Fibroblast of villous mesenchyme (primary cell): ENCODE measurements around the gene KCNQ5. TPM values are rescaled to one million over a fixed set of nuclear protein-coding genes. Genes with fewer than 3 reads are reported as not detected.

ENCODE experiments used
- DNase-seq: peaks from one replicate; pipeline ENCODE4 v3.0.0-alpha.2; 2010; ENCODE audit warnings: low read depth
- H3K4me3 ChIP-seq: 2 replicates; pipeline ENCODE4 v1.5.1; 2011; ENCODE audit warnings: low read depth, mild to moderate bottlenecking, low read length
- total RNA-seq: library from RNA; depleted of rRNA; stranded (reverse); fragments of >200 nt; gene quantifications from 2 replicates; pipeline ENCODE4 v1.2.3, GENCODE V29; 2012
- TF ChIP-seq, protein P1 (sequence below): IDR thresholded peaks from 2 replicates; pipeline ENCODE4 v1.5.1; 2012; ENCODE audit warnings: low read depth, mild to moderate bottlenecking, low read length; ENCODE audit not compliant: insufficient read depth

Gene KCNQ5
- total RNA-seq, 1 donor: 0.86 TPM

DNA sequence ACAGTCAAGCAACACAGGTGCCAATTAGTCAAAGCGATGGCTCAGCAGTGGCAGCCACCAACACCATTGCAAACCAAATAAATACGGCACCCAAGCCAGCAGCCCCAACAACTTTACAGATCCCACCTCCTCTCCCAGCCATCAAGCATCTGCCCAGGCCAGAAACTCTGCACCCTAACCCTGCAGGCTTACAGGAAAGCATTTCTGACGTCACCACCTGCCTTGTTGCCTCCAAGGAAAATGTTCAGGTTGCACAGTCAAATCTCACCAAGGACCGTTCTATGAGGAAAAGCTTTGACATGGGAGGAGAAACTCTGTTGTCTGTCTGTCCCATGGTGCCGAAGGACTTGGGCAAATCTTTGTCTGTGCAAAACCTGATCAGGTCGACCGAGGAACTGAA lies 572.9 kb downstream of the KCNQ5 start:
- DNase-seq: no peak
- TF ChIP-seq, protein P1, sequence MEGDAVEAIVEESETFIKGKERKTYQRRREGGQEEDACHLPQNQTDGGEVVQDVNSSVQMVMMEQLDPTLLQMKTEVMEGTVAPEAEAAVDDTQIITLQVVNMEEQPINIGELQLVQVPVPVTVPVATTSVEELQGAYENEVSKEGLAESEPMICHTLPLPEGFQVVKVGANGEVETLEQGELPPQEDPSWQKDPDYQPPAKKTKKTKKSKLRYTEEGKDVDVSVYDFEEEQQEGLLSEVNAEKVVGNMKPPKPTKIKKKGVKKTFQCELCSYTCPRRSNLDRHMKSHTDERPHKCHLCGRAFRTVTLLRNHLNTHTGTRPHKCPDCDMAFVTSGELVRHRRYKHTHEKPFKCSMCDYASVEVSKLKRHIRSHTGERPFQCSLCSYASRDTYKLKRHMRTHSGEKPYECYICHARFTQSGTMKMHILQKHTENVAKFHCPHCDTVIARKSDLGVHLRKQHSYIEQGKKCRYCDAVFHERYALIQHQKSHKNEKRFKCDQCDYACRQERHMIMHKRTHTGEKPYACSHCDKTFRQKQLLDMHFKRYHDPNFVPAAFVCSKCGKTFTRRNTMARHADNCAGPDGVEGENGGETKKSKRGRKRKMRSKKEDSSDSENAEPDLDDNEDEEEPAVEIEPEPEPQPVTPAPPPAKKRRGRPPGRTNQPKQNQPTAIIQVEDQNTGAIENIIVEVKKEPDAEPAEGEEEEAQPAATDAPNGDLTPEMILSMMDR: no peak

DNA sequence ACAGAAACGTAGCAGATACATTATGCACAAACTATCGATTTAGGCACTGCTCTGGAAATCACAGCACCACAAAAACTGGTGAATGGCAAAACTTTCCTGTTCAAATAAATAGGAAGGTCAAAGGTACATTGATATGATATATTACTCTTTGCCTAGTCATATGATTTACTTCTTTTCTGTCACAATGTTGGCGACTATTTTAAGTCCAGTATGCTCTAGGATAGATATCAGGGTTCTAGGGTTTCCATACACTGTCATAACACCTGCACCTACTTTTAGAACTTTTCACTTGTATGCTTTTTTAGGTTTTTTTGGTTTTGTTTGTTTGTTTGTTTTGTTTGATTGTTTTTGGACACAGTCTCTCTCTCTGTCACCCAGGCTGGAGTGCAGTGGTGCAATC lies 578.4 kb downstream of the KCNQ5 start:
- no peak for DNase-seq
- no peak overlapping the region for H3K4me3 ChIP-seq
- TF ChIP-seq, protein P1: no peak

More for the DNA sequence above, 572.9 kb downstream of the KCNQ5 start:
- no peak overlapping the region for H3K4me3 ChIP-seq

DNA sequence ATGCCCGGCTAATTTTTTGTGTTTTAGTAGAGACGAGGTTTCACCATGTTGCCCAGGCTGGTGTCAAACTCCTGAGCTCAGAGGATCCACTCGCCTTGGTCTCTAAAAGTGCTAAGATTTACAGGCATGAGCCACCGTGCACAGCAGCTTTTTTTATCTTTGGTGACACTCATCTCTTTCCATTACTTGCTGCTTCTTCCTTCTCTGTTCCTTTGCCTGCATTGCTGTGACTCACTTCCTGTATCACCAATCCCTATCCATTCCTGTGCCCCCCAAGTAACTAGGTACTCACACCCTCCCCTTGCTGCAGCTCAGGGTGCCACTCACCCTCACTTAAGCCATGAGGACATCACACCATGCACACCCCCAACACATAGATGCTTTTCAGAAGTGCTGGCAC lies 578.9 kb downstream of the KCNQ5 start:
- H3K4me3 ChIP-seq: no peak overlapping the region
- no peak for DNase-seq
- TF ChIP-seq, protein P1: no peak

DNA sequence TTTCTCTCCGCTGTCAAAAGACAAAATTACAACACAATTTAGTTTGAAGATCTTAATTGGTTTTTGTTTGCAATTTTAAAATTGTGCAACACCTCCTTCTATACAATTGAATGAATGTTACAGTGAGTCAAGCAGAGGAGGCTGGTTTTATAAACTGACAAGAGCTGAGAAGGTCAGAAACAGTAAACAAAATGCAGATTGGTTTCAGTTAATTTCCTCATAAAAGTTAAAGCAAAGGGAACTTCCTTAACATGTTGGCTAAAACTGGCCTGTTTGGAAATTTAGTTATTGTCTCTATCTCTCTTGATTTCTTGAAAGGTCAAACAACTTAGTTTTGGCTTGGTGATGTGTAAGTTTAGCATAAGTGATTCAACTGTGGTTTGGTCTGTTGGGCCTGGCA lies 581.2 kb downstream of the KCNQ5 start:
- peak; percentile 39 for DNase-seq
- no peak overlapping the region for H3K4me3 ChIP-seq
- TF ChIP-seq, protein P1: no peak

DNA sequence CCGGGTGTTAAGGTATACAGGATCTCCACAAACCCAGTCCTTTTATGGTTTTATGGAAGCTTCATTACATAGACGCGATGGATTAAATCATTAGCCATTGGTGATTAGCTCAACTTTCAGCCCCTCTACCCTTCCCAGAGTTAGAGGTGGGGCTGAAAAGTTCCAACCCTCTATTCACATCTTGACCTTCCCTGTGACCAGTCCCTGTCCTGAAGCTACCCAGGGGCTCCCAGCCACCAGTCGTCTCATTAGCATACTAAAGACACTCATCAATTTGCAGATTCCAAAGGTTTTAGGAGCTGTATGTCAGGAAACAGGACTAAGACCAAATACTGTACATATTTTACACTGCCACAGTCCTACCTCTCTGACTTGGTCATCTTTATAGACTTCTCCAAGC lies 582.4 kb downstream of the KCNQ5 start:
- H3K4me3 ChIP-seq: no peak overlapping the region
- DNase-seq: no peak
- TF ChIP-seq, protein P1: no peak

DNA sequence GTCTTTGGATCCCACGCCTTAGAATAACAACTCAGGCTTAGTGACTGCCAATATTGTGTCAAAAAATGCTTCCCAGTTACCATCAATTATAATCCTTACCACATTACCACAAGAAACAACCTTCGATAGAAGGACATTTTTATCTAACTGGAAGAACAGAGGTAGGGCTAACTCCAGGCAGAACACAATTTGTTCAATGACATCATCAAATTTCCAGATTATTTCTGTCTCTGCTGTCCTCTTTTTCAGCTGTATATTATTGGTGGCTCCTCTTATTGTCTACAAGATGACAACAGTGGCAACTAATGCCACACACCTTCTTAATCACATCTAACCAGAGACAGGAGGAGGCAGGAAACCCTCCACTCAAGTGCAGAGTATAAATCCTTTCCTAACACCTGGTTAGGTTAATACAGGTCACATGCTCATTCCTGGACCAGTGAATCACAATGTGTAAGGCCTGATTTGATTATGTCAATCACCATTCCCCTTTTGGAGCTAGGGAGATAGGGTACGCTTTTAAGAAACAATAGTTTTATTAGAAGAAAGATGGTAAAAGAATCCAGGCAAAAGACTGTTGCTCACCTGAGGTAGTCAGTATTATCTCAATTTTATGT lies 585.5 kb downstream of the KCNQ5 start:
- H3K4me3 ChIP-seq: no peak overlapping the region
- TF ChIP-seq, protein P1: no peak
- DNase-seq: no peak

DNA sequence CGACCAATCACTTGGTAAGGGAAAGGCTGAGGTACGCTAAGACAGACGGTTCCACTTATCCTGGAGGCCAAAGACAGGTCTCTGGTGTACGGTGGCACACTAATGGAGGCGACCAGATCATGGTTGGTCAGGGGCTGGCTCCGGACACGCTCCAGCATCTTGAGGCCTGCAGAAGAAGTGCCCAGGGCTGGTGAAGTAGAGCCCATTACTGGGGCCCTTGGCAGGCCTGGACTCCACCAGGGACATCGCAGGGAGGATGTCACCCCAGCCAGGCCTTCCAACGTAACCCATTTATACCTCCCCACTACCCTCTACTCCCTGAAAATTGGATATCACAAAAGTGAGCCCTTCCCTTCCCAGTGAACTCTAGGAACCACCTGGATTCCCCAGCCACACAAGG lies 587.3 kb downstream of the KCNQ5 start:
- H3K4me3 ChIP-seq: no peak overlapping the region
- TF ChIP-seq, protein P1: no peak
- DNase-seq: no peak
